Measurements from ENCODE around the gene GRK4.

- TF ChIP-seq CTCF (IDR thresholded peaks at IDR 0.05; ENCODE audit: insufficient read depth, low read length, poor library complexity, severe bottlenecking) (no peak), EZH2phosphoT487 (conservative IDR thresholded peaks at IDR 0.05; ENCODE audit: low read length) (no peak)
Measured at GRCh38 chr4:2963175-2963965, at the start of gene GRK4, which contains the start of gene NOP14.
